HG03139 (cell line): ENCODE measurements around the gene SERPINA6.
"Not testable (repeated sequence)": the region's sequence is repeated elsewhere in the genome, so short reads cannot be mapped to it uniquely, and the experiment has no call there.

Experiments
- ATAC-seq: cut with Tn5 transposase; IDR thresholded peaks from one replicate; pipeline ENCODE4 v1.9.1; 2021; ENCODE audit not compliant: unreplicated experiment

Gene SERPINA6

GRCh38 chr14:94322648-94323570 lies at the start of gene SERPINA6:
TSS of gene SERPINA6 (minus strand) at chr14:94323336. CDS start at chr14:94314648, 8,688 bp downstream.
- no peak for ATAC-seq

- ATAC-seq, result no peak
Measured at GRCh38 chr14:94372021-94372605, 49.0 kb upstream of the SERPINA6 start.

- no peak for ATAC-seq
Measured at GRCh38 chr14:94370524-94370910, 47.4 kb upstream of the SERPINA6 start.

- not testable (repeated sequence) for ATAC-seq
Measured at GRCh38 chr14:94369766-94370523, 46.8 kb upstream of the SERPINA6 start.

DNA sequence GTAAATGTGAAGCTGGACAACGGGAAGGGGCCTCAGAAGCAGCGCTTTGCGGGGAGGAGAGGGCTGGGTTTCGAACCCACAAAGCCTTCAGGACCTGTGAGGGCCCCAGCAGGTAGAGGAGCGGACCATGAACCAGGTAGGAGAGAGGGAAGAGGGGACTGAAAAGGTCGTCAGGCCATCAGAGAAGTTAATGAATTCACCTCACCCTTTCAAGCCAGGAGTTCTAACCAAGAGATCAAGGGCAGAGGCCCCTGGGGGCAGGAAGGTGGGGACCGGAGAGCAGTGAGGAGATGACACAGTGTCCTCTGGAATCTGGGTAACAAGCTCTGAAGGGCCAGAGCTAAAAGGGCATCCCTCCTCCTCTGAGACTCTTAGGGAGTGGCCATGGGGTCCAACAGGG lies 45.8 kb upstream of the SERPINA6 start:
- no peak for ATAC-seq

DNA sequence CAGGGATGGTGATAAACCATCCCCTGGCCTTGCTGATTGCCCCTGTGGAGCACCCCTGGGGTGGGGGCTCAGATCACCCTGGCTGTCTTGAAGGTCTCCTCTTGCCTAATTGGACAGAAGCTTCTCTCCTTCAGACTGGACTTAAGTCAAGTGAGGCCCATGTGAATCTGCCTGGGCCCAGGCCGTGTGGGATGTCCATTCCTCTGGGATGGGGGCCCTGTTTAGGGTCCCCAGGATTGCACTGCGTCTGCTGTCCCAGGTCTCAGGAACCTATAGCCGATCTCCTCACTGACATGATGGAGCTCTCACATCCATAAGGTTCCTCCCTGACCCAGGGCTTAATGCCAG lies 45.1 kb upstream of the SERPINA6 start:
- ATAC-seq, result no peak

- no peak for ATAC-seq
Measured at GRCh38 chr14:94367347-94368242, 44.5 kb upstream of the SERPINA6 start.

GRCh38 chr14:94366146-94366915 lies 43.2 kb upstream of the SERPINA6 start, which contains the start of gene SERPINA2:
TSS of gene SERPINA2 (minus strand) at chr14:94366698.
- no peak for ATAC-seq

- ATAC-seq, result no peak
Measured at GRCh38 chr14:94365624-94366023, 42.5 kb upstream of the SERPINA6 start.

GRCh38 chr14:94364964-94365363 lies 41.8 kb upstream of the SERPINA6 start:
- ATAC-seq, result no peak

- no peak for ATAC-seq
Measured at GRCh38 chr14:94364037-94364436, 40.9 kb upstream of the SERPINA6 start.

DNA sequence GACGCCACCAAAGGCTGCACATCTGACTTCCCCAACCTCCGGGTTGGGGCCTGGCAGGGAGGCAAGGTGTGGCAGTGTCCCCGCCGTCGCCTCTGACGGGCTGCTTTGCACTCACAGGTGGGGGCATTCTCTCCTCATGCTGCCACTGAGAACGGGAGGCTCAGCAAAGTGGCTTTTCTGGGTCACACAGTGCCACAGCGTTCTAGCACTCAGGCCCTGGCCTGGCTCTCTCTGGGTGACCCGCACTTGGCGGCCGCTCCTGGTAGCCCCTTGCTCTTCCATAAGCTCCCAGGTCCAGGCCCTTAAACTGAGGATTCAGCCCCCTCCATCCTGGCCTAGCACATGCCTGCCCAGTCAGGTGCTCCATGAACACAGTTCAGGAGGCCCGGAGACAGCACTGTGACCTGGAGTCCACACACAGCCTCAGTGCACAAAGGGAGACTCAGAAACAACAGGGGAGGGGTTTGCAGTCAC lies 40.1 kb upstream of the SERPINA6 start:
- ATAC-seq, result no peak

DNA sequence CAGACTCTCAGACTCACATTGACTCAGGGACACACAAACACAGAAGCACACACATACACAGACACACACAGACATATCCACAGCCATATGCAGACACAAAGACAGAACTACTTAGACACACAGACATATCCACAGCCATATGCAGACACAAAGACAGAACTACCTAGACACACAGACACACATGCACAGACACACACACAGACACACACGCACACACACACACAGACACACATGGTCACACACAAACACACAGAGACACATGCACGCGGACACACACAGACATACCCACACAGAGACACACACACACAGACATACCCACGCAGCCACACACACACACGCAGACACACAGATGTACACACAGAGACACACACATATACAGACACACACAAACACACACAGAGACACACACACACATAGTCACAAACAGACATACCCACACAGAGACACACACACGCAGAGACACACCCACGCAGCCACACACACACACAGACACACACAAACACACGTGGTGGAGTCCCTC lies 39.5 kb upstream of the SERPINA6 start:
- ATAC-seq, result no peak

DNA sequence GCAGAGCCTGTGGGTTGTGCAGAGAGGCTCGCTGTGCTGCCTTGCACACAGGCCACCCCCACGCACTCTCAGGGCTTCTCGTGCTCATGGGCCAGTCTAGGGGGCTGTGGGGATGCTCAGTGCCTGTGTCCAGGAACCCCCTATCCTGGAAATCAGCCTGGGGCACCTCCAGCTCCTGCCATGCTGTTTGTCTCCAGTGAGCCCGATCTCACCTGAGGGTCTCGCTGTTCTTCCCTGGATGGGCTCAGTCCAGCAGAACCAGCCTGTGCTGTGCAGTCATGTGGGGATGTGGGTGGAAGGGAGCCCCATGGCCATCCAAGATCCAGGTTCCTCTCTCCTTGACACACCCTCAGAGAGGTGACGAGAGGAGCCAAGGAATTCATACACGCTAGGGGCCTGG lies 38.5 kb upstream of the SERPINA6 start:
- ATAC-seq, result no peak

GRCh38 chr14:94360945-94361565 lies 37.9 kb upstream of the SERPINA6 start:
- no peak for ATAC-seq

GRCh38 chr14:94357166-94357565 lies 34.0 kb upstream of the SERPINA6 start:
- no peak for ATAC-seq

GRCh38 chr14:94356379-94357056 lies 33.4 kb upstream of the SERPINA6 start:
- ATAC-seq, result no peak

DNA sequence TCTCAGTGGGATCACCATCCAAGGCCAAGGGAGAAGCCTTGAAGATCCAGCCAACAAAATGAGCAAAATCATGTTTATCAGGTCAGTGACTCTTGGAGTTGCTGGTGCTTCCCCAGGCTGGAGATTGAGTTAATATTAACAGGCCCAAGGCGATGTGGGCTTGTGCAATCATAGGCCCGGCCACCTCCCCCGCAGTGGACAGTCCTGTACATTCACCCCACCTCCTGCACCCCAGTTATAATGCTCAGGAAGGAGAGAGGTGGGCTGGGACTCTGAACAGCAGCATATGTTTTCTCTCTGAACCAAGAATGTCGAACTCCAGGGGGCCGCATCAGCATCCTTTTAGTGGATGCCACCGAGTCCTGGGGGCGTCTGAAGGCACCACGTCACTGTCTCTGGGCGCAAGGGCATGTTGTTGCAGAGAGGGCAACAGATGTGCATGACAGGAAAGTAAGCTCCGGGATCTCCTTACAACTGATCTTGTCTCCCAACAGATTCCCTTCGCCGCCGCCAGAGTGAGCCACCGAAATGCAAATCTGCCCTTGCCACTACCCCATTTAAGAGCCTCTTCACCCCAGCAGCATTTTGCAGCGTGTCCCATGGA lies 32.2 kb upstream of the SERPINA6 start:
- ATAC-seq, result no peak
